Renal cortical epithelial cell (primary cell): Measurements from ENCODE around the gene EPB41L4A. TPM values are rescaled to one million over a fixed set of nuclear protein-coding genes. Genes with fewer than 3 reads are reported as not detected.

Experiments used
- DNase-seq: peaks from one replicate; pipeline ENCODE4 v3.0.0-alpha.2; 2011; ENCODE audit warnings: low read depth
- total RNA-seq: library from RNA; depleted of rRNA; stranded (reverse); fragments of >200 nt; gene quantifications from 2 replicates; pipeline ENCODE4 v1.2.3, GENCODE V29; 2014

Gene EPB41L4A
- total RNA-seq, 1 donor from 2014 or later: 26.1 TPM

- no peak for DNase-seq
Observed at GRCh38 chr5:112116371-112116770, 302.7 kb downstream of the EPB41L4A start.

GRCh38 chr5:112113565-112113964 lies 305.5 kb downstream of the EPB41L4A start:
- no peak for DNase-seq
